ENCODE results near the gene ARMS2.

Gene ARMS2

GRCh38 chr10:122468926-122469781 is 14.7 kb downstream of the ARMS2 start:
- Histone ChIP-seq H3K4me3 (ENCODE audit: low read depth in 1 of 2, low read length in 2 of 2) (no peak overlapping the region), H3K27ac (ENCODE audit: low read depth, low read length) (no peak overlapping the region), H3K36me3 (ENCODE audit: control insufficient read depth in 1 of 2, insufficient read depth in 2 of 2, low read length in 2 of 2) (no peaks in the 10 kb centered on the region), H3K27me3 (ENCODE audit: control insufficient read depth in 1 of 2, insufficient read depth in 2 of 2, low read length in 2 of 2) (no peaks in the 10 kb centered on the region), H3K9me3 (ENCODE audit: control insufficient read depth in 1 of 2, low read length in 2 of 2) (no peaks in the 10 kb centered on the region), H3K4me1 (ENCODE audit: control insufficient read depth in 1 of 2, insufficient read depth in 2 of 2, low read length in 2 of 2) (peaks cover 0 to 7% of the 10 kb centered on the region in 2 donors), H3K9ac (ENCODE audit: low read depth in 1 of 2, low read length in 2 of 2) (no peak overlapping the region)

- Histone ChIP-seq H3K27me3 (ENCODE audit: control insufficient read depth in 1 of 2, insufficient read depth in 2 of 2, low read length in 2 of 2) (no peaks in the 10 kb centered on the region), H3K9ac (ENCODE audit: low read depth in 1 of 2, low read length in 2 of 2) (no peak overlapping the region), H3K4me3 (ENCODE audit: low read depth in 1 of 2, low read length in 2 of 2) (no peak overlapping the region), H3K4me1 (ENCODE audit: control insufficient read depth in 1 of 2, insufficient read depth in 2 of 2, low read length in 2 of 2) (peaks cover 3 to 14% of the 10 kb centered on the region in 2 donors), H3K36me3 (ENCODE audit: control insufficient read depth in 1 of 2, insufficient read depth in 2 of 2, low read length in 2 of 2) (no peaks in the 10 kb centered on the region), H3K9me3 (ENCODE audit: control insufficient read depth in 1 of 2, low read length in 2 of 2) (no peaks in the 10 kb centered on the region), H3K27ac (ENCODE audit: low read depth, low read length) (no peak overlapping the region)
Measured at GRCh38 chr10:122469848-122470247, 15.4 kb downstream of the ARMS2 start.

GRCh38 chr10:122471531-122472177 is 17.2 kb downstream of the ARMS2 start:
- H3K9me3 ChIP-seq (ENCODE audit: control insufficient read depth in 1 of 2, low read length in 2 of 2) = no peaks in the 10 kb centered on the region
- no peak overlapping the region for H3K9ac ChIP-seq (ENCODE audit: low read depth in 1 of 2, low read length in 2 of 2)
- no peak overlapping the region for H3K4me3 ChIP-seq (ENCODE audit: low read depth in 1 of 2, low read length in 2 of 2)
- H3K27me3 ChIP-seq (ENCODE audit: control insufficient read depth in 1 of 2, insufficient read depth in 2 of 2, low read length in 2 of 2) = no peaks in the 10 kb centered on the region
- H3K36me3 ChIP-seq (ENCODE audit: control insufficient read depth in 1 of 2, insufficient read depth in 2 of 2, low read length in 2 of 2) = no peaks in the 10 kb centered on the region
- H3K4me1 ChIP-seq (ENCODE audit: control insufficient read depth in 1 of 2, insufficient read depth in 2 of 2, low read length in 2 of 2) = peaks cover 10 to 15% of the 10 kb centered on the region in 2 donors
- H3K27ac ChIP-seq (ENCODE audit: low read depth, low read length) = no peak overlapping the region

GRCh38 chr10:122473116-122473515 is 18.7 kb downstream of the ARMS2 start:
- Histone ChIP-seq H3K27ac (ENCODE audit: low read depth, low read length) (no peak overlapping the region), H3K36me3 (ENCODE audit: control insufficient read depth in 1 of 2, insufficient read depth in 2 of 2, low read length in 2 of 2) (no peaks in the 10 kb centered on the region)

GRCh38 chr10:122474131-122474818 is 19.8 kb downstream of the ARMS2 start:
- H3K9ac ChIP-seq (ENCODE audit: low read depth in 1 of 2, low read length in 2 of 2) = no peak overlapping the region
- no peaks in the 10 kb centered on the region for H3K9me3 ChIP-seq (ENCODE audit: control insufficient read depth in 1 of 2, low read length in 2 of 2)
- no peaks in the 10 kb centered on the region for H3K27me3 ChIP-seq (ENCODE audit: control insufficient read depth in 1 of 2, insufficient read depth in 2 of 2, low read length in 2 of 2)
- no peaks in the 10 kb centered on the region for H3K36me3 ChIP-seq (ENCODE audit: control insufficient read depth in 1 of 2, insufficient read depth in 2 of 2, low read length in 2 of 2)
- H3K27ac ChIP-seq (ENCODE audit: low read depth, low read length) = no peak overlapping the region
- H3K4me1 ChIP-seq (ENCODE audit: control insufficient read depth in 1 of 2, insufficient read depth in 2 of 2, low read length in 2 of 2) = peaks cover 9 to 10% of the 10 kb centered on the region in 2 donors
- no peak overlapping the region for H3K4me3 ChIP-seq (ENCODE audit: low read depth in 1 of 2, low read length in 2 of 2)

More at GRCh38 chr10:122473116-122473515, 18.7 kb downstream of the ARMS2 start:
- Histone ChIP-seq H3K9me3 (ENCODE audit: control insufficient read depth in 1 of 2, low read length in 2 of 2) (no peaks in the 10 kb centered on the region), H3K9ac (ENCODE audit: low read depth in 1 of 2, low read length in 2 of 2) (no peak overlapping the region), H3K4me1 (ENCODE audit: control insufficient read depth in 1 of 2, insufficient read depth in 2 of 2, low read length in 2 of 2) (peaks cover 10 to 15% of the 10 kb centered on the region in 2 donors), H3K4me3 (ENCODE audit: low read depth in 1 of 2, low read length in 2 of 2) (no peak overlapping the region), H3K27me3 (ENCODE audit: control insufficient read depth in 1 of 2, insufficient read depth in 2 of 2, low read length in 2 of 2) (no peaks in the 10 kb centered on the region)

GRCh38 chr10:122475100-122475499 is 20.6 kb downstream of the ARMS2 start:
- Histone ChIP-seq H3K9ac (ENCODE audit: low read depth in 1 of 2, low read length in 2 of 2) (no peak overlapping the region), H3K4me1 (ENCODE audit: control insufficient read depth in 1 of 2, insufficient read depth in 2 of 2, low read length in 2 of 2) (peaks cover 9 to 10% of the 10 kb centered on the region in 2 donors), H3K27me3 (ENCODE audit: control insufficient read depth in 1 of 2, insufficient read depth in 2 of 2, low read length in 2 of 2) (no peaks in the 10 kb centered on the region), H3K9me3 (ENCODE audit: control insufficient read depth in 1 of 2, low read length in 2 of 2) (no peaks in the 10 kb centered on the region), H3K27ac (ENCODE audit: low read depth, low read length) (no peak overlapping the region), H3K4me3 (ENCODE audit: low read depth in 1 of 2, low read length in 2 of 2) (no peak overlapping the region), H3K36me3 (ENCODE audit: control insufficient read depth in 1 of 2, insufficient read depth in 2 of 2, low read length in 2 of 2) (no peaks in the 10 kb centered on the region)

GRCh38 chr10:122475591-122476332 is 21.3 kb downstream of the ARMS2 start:
- Histone ChIP-seq H3K9me3 (ENCODE audit: control insufficient read depth in 1 of 2, low read length in 2 of 2) (no peaks in the 10 kb centered on the region), H3K9ac (ENCODE audit: low read depth in 1 of 2, low read length in 2 of 2) (no peak overlapping the region), H3K27me3 (ENCODE audit: control insufficient read depth in 1 of 2, insufficient read depth in 2 of 2, low read length in 2 of 2) (no peaks in the 10 kb centered on the region), H3K4me3 (ENCODE audit: low read depth in 1 of 2, low read length in 2 of 2) (no peak overlapping the region), H3K27ac (ENCODE audit: low read depth, low read length) (no peak overlapping the region), H3K36me3 (ENCODE audit: control insufficient read depth in 1 of 2, insufficient read depth in 2 of 2, low read length in 2 of 2) (no peaks in the 10 kb centered on the region), H3K4me1 (ENCODE audit: control insufficient read depth in 1 of 2, insufficient read depth in 2 of 2, low read length in 2 of 2) (peaks cover 9 to 10% of the 10 kb centered on the region in 2 donors)

- no peak overlapping the region for H3K4me3 ChIP-seq (ENCODE audit: low read depth in 1 of 2, low read length in 2 of 2)
- peaks cover 9 to 10% of the 10 kb centered on the region in 2 donors for H3K4me1 ChIP-seq (ENCODE audit: control insufficient read depth in 1 of 2, insufficient read depth in 2 of 2, low read length in 2 of 2)
- H3K27ac ChIP-seq (ENCODE audit: low read depth, low read length) = no peak overlapping the region
- H3K9me3 ChIP-seq (ENCODE audit: control insufficient read depth in 1 of 2, low read length in 2 of 2) = no peaks in the 10 kb centered on the region
- H3K9ac ChIP-seq (ENCODE audit: low read depth in 1 of 2, low read length in 2 of 2) = no peak overlapping the region
- H3K27me3 ChIP-seq (ENCODE audit: control insufficient read depth in 1 of 2, insufficient read depth in 2 of 2, low read length in 2 of 2) = no peaks in the 10 kb centered on the region
- H3K36me3 ChIP-seq (ENCODE audit: control insufficient read depth in 1 of 2, insufficient read depth in 2 of 2, low read length in 2 of 2) = no peaks in the 10 kb centered on the region
Measured at GRCh38 chr10:122476333-122476695, 21.9 kb downstream of the ARMS2 start.

- H3K9ac ChIP-seq (ENCODE audit: low read depth in 1 of 2, low read length in 2 of 2) = no peak overlapping the region
- H3K27ac ChIP-seq (ENCODE audit: low read depth, low read length) = no peak overlapping the region
- no peak overlapping the region for H3K4me3 ChIP-seq (ENCODE audit: low read depth in 1 of 2, low read length in 2 of 2)
- no peaks in the 10 kb centered on the region for H3K27me3 ChIP-seq (ENCODE audit: control insufficient read depth in 1 of 2, insufficient read depth in 2 of 2, low read length in 2 of 2)
- no peaks in the 10 kb centered on the region for H3K36me3 ChIP-seq (ENCODE audit: control insufficient read depth in 1 of 2, insufficient read depth in 2 of 2, low read length in 2 of 2)
- H3K4me1 ChIP-seq (ENCODE audit: control insufficient read depth in 1 of 2, insufficient read depth in 2 of 2, low read length in 2 of 2) = peaks cover 9 to 10% of the 10 kb centered on the region in 2 donors
- no peaks in the 10 kb centered on the region for H3K9me3 ChIP-seq (ENCODE audit: control insufficient read depth in 1 of 2, low read length in 2 of 2)
Measured at GRCh38 chr10:122477436-122477835, 23.0 kb downstream of the ARMS2 start.

All from duodenal mucosa (tissue), 2 donors.